Activated T-helper 1 cell treated with anti-CD3 and anti-CD28 coated beads, Interleukin-12 subunit alpha, Interleukin-12 subunit beta, Interleukin-2, Interleukin-4 antibody, amounts not matched to agents 30 ng/mL and 10 ng/mL and 1 ng/mL, durations not matched to agents 14 hours and 24 hours and 36 hours (primary cell): Measurements from ENCODE around the gene PLA2G10. TPM values are rescaled to one million over a fixed set of nuclear protein-coding genes. Genes with fewer than 3 reads are reported as not detected.

Source experiments
- DNase-seq: peaks from one replicate; pipeline ENCODE4 v3.0.0; 2021; ENCODE audit warnings: low spot score
- H3K27ac Mint-ChIP-seq: one replicate; pipeline ENCODE4 v1.8.0; 2021; ENCODE audit warnings: mild to moderate bottlenecking, mixed read lengths
- H3K27me3 Mint-ChIP-seq: one replicate; pipeline ENCODE4 v1.8.0; 2022; ENCODE audit warnings: mild to moderate bottlenecking, moderate library complexity, mixed read lengths; ENCODE audit not compliant: insufficient read depth
- H3K36me3 Mint-ChIP-seq: one replicate; pipeline ENCODE4 v1.8.0; 2021; ENCODE audit warnings: low read depth, mixed read lengths
- H3K4me1 Mint-ChIP-seq: one replicate; pipeline ENCODE4 v1.8.0; 2021; ENCODE audit warnings: low read depth, mixed read lengths
- H3K4me3 Mint-ChIP-seq: one replicate; pipeline ENCODE4 v1.8.0; 2021; ENCODE audit warnings: mild to moderate bottlenecking, moderate library complexity, mixed read lengths
- H3K9me3 Mint-ChIP-seq: one replicate; pipeline ENCODE4 v1.8.0; 2021; ENCODE audit warnings: mixed read lengths
- intact Hi-C: fragments of 100-400 bp; cut with micrococcal nuclease; formaldehyde crosslinking; loops from one replicate; pipeline ENCODE4 v1.15.1; 2024
- total RNA-seq: library from RNA; stranded (reverse); gene quantifications from 2 replicates; pipeline ENCODE4 v1.2.3, GENCODE V29; 2022

Gene PLA2G10
- total RNA-seq, 1 donor from 2014 or later, result not detected

GRCh38 chr16:14627078-14627477 lies 67.0 kb downstream of the PLA2G10 start:
- H3K27ac Mint-ChIP-seq, result no peak overlapping the region
- H3K27me3 Mint-ChIP-seq, result no peaks in the 10 kb centered on the region
- H3K4me1 Mint-ChIP-seq, result peaks cover 29% of the 10 kb centered on the region
- H3K4me3 Mint-ChIP-seq, result no peak overlapping the region
- intact Hi-C loops, result no loop called here
- H3K9me3 Mint-ChIP-seq, result peaks cover 4% of the 10 kb centered on the region
- DNase-seq, result no peak
- H3K36me3 Mint-ChIP-seq, result peaks cover 41% of the 10 kb centered on the region

Other genes starting within 250 kb of the PLA2G10 start
- gene PARN, start 64.0 kb downstream of the PLA2G10 start, total RNA-seq, result 54.2 and 55.4 TPM in 2 replicates
- 59.8 and 64.8 TPM in 2 replicates for gene BFAR, start 61.4 kb downstream of the PLA2G10 start, total RNA-seq
- 2.1 and 2.7 TPM in 2 replicates for gene NPIPA3, start 9.1 kb upstream of the PLA2G10 start, total RNA-seq
- 6.2 and 6.9 TPM in 2 replicates for gene NPIPA2, start 48.2 kb upstream of the PLA2G10 start, total RNA-seq
- gene NOMO1, start 139.4 kb upstream of the PLA2G10 start, total RNA-seq, result 81.7 and 82.0 TPM in 2 replicates
- gene NPIPA1, start 243.1 kb upstream of the PLA2G10 start, total RNA-seq, result 101 and 105 TPM in 2 replicates